ENCODE measurements around the gene ZCCHC14. TPM values are rescaled to one million over a fixed set of nuclear protein-coding genes. Genes with fewer than 3 reads are reported as not detected.
"Not testable (repeated sequence)": the region's sequence is repeated elsewhere in the genome, so short reads cannot be mapped to it uniquely, and the experiment has no call there.

Gene ZCCHC14
- total RNA-seq, 2 donors from 2014 or later: 3.0 to 5.2 TPM

- no peak for ATAC-seq (replicated peaks)
- no peaks in the 10 kb centered on the region for H3K27me3 Mint-ChIP-seq
- H3K9me3 Mint-ChIP-seq: no peaks in the 10 kb centered on the region
- H3K4me1 Mint-ChIP-seq: peaks cover 5% of the 10 kb centered on the region
- no peak overlapping the region for H3K27ac Mint-ChIP-seq
- no peak overlapping the region for H3K4me3 Mint-ChIP-seq
- H3K36me3 Mint-ChIP-seq (ENCODE audit: low read depth): peaks cover 82% of the 10 kb centered on the region
Observed at GRCh38 chr16:87404764-87405625, 87.8 kb downstream of the ZCCHC14 start.

GRCh38 chr16:87395181-87395842, 97.5 kb downstream of the ZCCHC14 start:
- Mint-ChIP-seq H3K4me3 (peak overlapping the region; percentile 90), H3K36me3 (ENCODE audit: low read depth) (peaks cover 73% of the 10 kb centered on the region), H3K9me3 (no peaks in the 10 kb centered on the region), H3K4me1 (peaks cover 29% of the 10 kb centered on the region), H3K27me3 (no peaks in the 10 kb centered on the region), H3K27ac (peak overlapping the region; percentile 90)
- no peak for ATAC-seq (replicated peaks)

DNA sequence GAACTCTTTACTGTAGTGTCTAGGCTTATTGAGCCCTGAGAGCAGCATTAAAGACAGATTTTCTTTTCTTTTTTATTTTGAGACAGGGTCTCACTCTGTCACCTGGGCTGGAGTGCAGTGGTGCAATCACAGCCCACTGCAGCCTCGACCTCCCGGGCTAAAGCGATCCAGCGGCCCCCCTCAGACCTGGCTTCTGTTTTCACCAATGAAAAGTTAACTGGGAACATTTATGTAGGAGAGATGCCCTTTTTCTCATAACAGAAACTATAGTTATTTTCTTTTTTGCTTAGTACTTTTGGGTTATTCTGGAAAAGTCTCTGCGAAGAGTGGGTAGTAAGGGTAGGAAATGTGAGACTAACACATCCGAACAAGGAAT, 99.2 kb downstream of the ZCCHC14 start:
- H3K27me3 Mint-ChIP-seq: no peaks in the 10 kb centered on the region
- H3K27ac Mint-ChIP-seq: peak overlapping the region; percentile 90
- H3K4me1 Mint-ChIP-seq: peaks cover 32% of the 10 kb centered on the region
- H3K9me3 Mint-ChIP-seq: no peaks in the 10 kb centered on the region
- H3K36me3 Mint-ChIP-seq (ENCODE audit: low read depth): peaks cover 57% of the 10 kb centered on the region
- no peak for ATAC-seq (replicated peaks)
- H3K4me3 Mint-ChIP-seq: peak overlapping the region; percentile 90

DNA sequence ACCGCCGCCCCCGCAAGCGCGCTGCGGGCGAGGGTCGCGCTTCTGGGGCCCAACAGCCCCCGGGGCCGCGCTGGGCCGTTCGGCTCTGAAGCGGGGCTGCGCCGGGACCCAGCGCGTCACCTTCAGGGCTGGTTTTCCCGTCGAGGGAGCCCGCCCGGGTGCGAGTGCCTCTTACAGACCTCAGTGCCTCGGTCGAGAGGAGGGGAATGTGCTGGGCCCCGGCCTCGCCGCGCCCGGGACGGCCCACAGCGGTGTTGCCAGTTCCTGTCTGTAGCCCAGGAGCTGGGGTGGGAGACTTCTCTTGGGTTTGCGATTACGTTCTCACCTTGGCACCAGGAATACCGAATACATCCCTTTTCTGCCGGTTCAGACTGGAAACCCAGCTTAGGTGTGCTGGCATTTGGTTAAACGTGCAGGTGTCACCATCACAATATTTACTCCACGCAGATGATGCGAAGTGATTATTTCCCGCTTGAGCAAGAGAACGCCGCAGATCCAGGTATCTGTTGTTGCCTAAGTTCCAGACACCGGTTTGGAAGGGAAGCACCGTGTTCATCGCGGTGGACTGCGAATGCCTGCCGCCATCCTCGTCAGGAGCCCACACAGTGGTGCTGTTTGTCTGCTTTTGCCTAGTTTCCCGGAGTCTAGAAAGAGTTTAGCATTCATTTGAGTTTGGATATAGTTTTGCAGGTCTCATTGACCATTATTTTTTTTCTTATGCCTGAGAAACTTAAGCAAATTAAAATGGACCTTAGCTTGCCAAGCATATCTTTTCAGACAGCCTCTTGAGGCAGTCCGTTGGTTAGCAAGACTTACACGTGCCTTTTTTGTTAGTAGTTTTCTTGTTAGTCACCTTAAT, 99.8 kb downstream of the ZCCHC14 start:
- peaks cover 32% of the 10 kb centered on the region for H3K4me1 Mint-ChIP-seq
- no peaks in the 10 kb centered on the region for H3K9me3 Mint-ChIP-seq
- no peaks in the 10 kb centered on the region for H3K27me3 Mint-ChIP-seq
- H3K27ac Mint-ChIP-seq: peak overlapping the region; percentile 90
- peak overlapping the region; percentile 90 for H3K4me3 Mint-ChIP-seq
- ATAC-seq (replicated peaks): no peak
- peaks cover 50% of the 10 kb centered on the region for H3K36me3 Mint-ChIP-seq (ENCODE audit: low read depth)

DNA sequence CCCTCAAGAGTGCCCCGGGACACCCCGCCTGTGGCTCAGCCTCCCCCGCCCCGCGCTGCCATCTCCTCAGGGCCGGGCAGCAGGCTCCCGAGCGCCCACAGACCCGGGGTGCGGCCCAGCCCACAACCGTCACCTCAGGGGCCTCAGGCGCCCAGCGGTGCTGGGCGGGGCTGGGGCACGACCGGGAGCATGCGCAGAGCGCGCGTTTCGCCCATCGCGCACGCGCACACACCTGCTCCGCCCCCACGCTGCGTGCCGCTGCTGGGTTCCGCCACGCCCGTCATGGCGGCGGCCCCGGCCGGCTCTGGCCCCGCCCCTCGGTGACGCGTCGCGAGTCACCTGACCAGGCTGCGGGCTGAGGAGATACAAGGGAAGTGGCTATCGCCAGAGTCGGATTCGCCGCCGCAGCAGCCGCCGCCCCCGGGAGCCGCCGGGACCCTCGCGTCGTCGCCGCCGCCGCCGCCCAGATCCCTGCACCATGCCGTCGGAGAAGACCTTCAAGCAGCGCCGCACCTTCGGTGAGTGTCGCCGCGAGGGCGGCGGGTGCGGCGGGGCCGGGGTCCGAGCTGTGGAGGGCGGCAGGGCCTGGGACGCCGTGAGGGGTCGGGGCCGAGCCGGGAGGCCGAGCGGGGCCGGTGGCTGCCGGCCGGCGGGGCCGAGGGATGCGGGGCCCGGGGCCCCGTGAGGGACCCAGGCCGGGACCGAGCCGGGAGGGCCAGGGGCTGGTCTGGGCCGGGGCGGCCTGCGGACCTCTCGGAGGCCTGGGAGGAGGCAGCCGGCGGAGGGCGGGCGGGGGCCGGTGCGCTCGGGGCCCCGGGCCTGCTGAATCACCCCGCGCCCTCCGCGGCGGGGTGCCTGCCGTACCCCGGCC, 100.6 kb downstream of the ZCCHC14 start, which contains the start of gene MAP1LC3B:
Gene MAP1LC3B, plus strand, starts transcription at position 387 of the 871 bp plus-strand sequence. Its CDS starts 92 bp downstream, at position 479.
- H3K4me1 Mint-ChIP-seq: peaks cover 35% of the 10 kb centered on the region
- H3K9me3 Mint-ChIP-seq: no peaks in the 10 kb centered on the region
- peak within 1 kb of the TSS; percentile 90 for H3K4me3 Mint-ChIP-seq
- ATAC-seq (replicated peaks): peak; percentile 74
- H3K27me3 Mint-ChIP-seq: no peaks in the 10 kb centered on the region
- H3K36me3 Mint-ChIP-seq (ENCODE audit: low read depth): peaks cover 42% of the 10 kb centered on the region
- peak within 1 kb of the TSS; percentile 90 for H3K27ac Mint-ChIP-seq

GRCh38 chr16:87391324-87391949, 101.4 kb downstream of the ZCCHC14 start:
- peak; percentile 19 for ATAC-seq (replicated peaks)
- Mint-ChIP-seq H3K27me3 (no peaks in the 10 kb centered on the region), H3K27ac (peak overlapping the region; percentile 84), H3K36me3 (ENCODE audit: low read depth) (peaks cover 34% of the 10 kb centered on the region), H3K9me3 (no peaks in the 10 kb centered on the region), H3K4me1 (peaks cover 39% of the 10 kb centered on the region), H3K4me3 (peak overlapping the region; percentile 81)

- Mint-ChIP-seq H3K27me3 (no peaks in the 10 kb centered on the region), H3K4me1 (peaks cover 37% of the 10 kb centered on the region), H3K4me3 (peak overlapping the region; percentile 81), H3K27ac (peak overlapping the region; percentile 84), H3K9me3 (no peaks in the 10 kb centered on the region), H3K36me3 (ENCODE audit: low read depth) (peaks cover 28% of the 10 kb centered on the region)
- no peak for ATAC-seq (replicated peaks)
Observed at GRCh38 chr16:87390641-87391323, 102.0 kb downstream of the ZCCHC14 start.

GRCh38 chr16:87389914-87390313, 102.9 kb downstream of the ZCCHC14 start:
- peaks cover 31% of the 10 kb centered on the region for H3K4me1 Mint-ChIP-seq
- peak overlapping the region; percentile 84 for H3K27ac Mint-ChIP-seq
- H3K36me3 Mint-ChIP-seq (ENCODE audit: low read depth): peaks cover 20% of the 10 kb centered on the region
- peak overlapping the region; percentile 77 for H3K4me3 Mint-ChIP-seq
- ATAC-seq (replicated peaks); H3K27me3 Mint-ChIP-seq; H3K9me3 Mint-ChIP-seq: not testable (repeated sequence)

DNA sequence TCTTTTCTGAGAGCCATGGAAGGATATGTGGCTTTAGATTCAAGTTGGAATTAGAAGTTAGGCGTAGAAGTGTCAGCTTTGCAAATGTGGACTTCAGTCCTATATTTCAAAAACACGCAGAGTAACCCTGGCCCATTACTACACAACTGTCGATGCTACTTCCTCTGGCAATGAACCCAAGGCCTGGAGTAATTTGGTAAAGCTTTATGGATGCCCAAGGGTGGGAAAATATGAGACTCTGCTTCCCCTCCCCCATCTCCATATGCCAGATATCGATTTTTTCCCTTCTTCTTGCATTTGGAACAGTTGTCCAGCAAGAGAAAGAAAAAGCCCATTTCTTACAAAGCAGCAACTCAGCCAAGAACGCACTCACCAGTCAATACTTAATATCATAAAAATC, 103.6 kb downstream of the ZCCHC14 start:
- Mint-ChIP-seq H3K36me3 (ENCODE audit: low read depth) (peaks cover 14% of the 10 kb centered on the region), H3K4me1 (peaks cover 24% of the 10 kb centered on the region), H3K27me3 (no peaks in the 10 kb centered on the region), H3K9me3 (no peaks in the 10 kb centered on the region), H3K27ac (peak overlapping the region; percentile 84), H3K4me3 (peak overlapping the region; percentile 77)
- no peak for ATAC-seq (replicated peaks)

DNA sequence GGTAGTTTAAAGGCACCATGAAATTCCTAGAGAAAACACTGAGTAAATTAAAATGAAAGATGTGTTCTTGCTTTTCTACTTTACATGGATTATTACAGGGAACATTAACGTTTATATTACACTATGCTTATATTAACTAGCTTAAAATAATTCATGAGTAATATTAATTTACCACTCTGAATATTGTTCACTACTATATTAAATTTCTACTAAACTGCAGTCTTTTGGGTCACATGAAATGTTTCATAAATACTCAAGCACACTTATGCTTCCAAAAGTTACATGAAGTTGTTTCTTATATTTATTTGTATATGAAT, 104.0 kb downstream of the ZCCHC14 start:
- peaks cover 23% of the 10 kb centered on the region for H3K4me1 Mint-ChIP-seq
- H3K27ac Mint-ChIP-seq: peak overlapping the region; percentile 88
- no peak for ATAC-seq (replicated peaks)
- H3K4me3 Mint-ChIP-seq: peak overlapping the region; percentile 77
- no peaks in the 10 kb centered on the region for H3K27me3 Mint-ChIP-seq
- peaks cover 14% of the 10 kb centered on the region for H3K36me3 Mint-ChIP-seq (ENCODE audit: low read depth)
- no peaks in the 10 kb centered on the region for H3K9me3 Mint-ChIP-seq

DNA sequence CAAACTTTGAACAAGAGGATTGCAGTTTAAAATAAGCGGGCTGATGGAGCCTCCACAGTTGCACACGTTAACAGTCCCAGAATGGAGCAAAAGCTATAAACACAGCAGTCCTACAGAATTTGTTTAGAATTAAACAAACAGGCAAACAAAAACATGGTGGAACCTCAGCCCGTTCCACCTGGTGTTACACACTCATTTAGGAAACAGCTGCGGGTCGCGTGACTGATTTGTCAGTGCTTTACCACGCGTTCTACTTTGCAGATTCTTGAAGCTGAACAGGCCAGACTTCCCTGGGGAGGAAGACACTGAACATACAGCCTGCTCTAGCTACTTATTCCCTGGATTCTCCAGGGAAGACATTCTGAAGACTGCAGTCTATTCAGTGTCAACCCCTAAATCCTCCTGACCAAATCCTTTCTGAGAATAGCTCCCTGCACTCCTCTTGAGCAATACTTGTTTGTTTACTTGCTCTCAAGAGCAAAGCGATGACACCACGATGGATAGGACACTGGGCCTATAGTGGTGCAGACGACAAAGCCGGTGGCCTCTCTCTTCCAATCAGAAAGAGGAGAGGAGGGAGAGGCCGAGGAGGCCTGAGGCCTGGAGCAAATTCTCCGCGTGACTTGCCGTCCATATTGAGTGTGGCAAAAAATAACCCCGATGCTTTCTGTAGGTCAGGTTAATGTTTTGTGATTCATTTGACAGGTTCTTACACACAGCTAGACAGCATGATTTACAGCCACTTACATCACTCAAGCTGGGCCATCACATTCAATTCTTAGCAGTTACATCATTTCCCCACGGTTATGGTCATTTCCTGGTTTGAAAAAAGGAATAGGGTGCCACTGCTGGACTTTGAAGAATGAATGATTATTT, 104.6 kb downstream of the ZCCHC14 start:
- H3K27me3 Mint-ChIP-seq: no peaks in the 10 kb centered on the region
- ATAC-seq (replicated peaks): peak; percentile 75
- peaks cover 18% of the 10 kb centered on the region for H3K4me1 Mint-ChIP-seq
- peak overlapping the region; percentile 88 for H3K27ac Mint-ChIP-seq
- peaks cover 11% of the 10 kb centered on the region for H3K36me3 Mint-ChIP-seq (ENCODE audit: low read depth)
- H3K4me3 Mint-ChIP-seq: peak overlapping the region; percentile 77
- H3K9me3 Mint-ChIP-seq: no peaks in the 10 kb centered on the region

- H3K9me3 Mint-ChIP-seq; H3K27me3 Mint-ChIP-seq; ATAC-seq (replicated peaks): not testable (repeated sequence)
- Mint-ChIP-seq H3K4me1 (peaks cover 33% of the 10 kb centered on the region), H3K36me3 (ENCODE audit: low read depth) (peaks cover 18% of the 10 kb centered on the region), H3K4me3 (peak overlapping the region; percentile 85), H3K27ac (peak overlapping the region; percentile 100)
Observed at GRCh38 chr16:87384875-87385167, 108.0 kb downstream of the ZCCHC14 start.

Measured in activated T-helper 17 cell treated with anti-CD3 and anti-CD28 coated beads, Interleukin-2, amount 50 U/mL, for 72 hours (primary cell).